ENCODE measurements around the gene FCAR. TPM values are rescaled to one million over a fixed set of nuclear protein-coding genes. Genes with fewer than 3 reads are reported as not detected.
"Not testable (repeated sequence)": the region's sequence is repeated elsewhere in the genome, so short reads cannot be mapped to it uniquely, and the experiment has no call there.

Gene FCAR
- total RNA-seq, 1 experiment from 2014 or later: not detected

DNA sequence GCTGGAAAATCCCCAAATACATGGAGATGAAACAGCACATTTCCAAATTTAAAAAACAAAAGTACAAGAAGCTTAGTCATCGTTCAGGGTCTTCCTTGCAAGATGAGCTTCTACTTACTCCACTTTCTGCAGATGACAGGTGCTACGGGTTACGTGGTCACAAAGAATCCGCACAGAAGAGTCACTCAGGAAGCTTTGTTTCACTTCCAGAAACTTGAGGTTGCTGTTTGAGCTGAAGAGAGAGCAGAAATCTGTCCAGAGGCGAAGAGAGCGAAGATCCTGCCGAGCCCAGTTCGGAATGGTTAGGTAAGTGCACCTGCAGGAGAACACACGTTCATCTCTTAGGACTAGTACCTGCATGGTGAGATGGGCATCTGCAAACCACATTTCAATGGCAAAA lies 63.9 kb downstream of the FCAR start:
- intact Hi-C loops (cut with micrococcal nuclease; ENCODE audit: unreplicated experiment): no loop called here

DNA sequence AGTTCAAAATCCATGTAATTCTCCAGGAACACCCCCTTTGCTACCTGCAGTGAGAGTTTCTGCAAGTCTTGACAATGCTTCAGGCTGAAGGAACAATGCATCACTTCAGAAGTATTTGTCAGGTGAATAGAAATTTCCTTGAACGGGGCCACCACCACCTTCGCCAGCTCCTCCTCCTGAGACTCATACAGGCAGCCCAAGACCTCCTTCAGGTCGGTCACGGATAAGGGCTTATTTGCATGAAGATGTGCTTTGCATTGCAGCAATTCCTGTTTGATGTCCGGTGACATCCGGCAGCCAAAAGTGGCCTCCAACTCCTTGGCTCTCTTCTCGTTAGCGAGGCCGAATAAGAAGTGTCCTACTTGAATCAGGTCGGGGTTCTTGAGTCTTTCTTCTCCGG lies 64.9 kb downstream of the FCAR start:
- no peak for DNase-seq
- Histone ChIP-seq H3F3A (ENCODE audit: insufficient read depth, low read depth) (no peaks in the 10 kb centered on the region), H3K4me3 (no peak overlapping the region), H3K4me1 (replicated peaks; ENCODE audit: insufficient read depth) (no peaks in the 10 kb centered on the region), H4K20me1 (ENCODE audit: insufficient read depth) (no peaks in the 10 kb centered on the region), H3K9me3 (ENCODE audit: insufficient read depth, low read depth) (no peaks in the 10 kb centered on the region), H3K79me2 (ENCODE audit: low read depth) (no peaks in the 10 kb centered on the region), H3K4me2 (no peak overlapping the region), H3K9me2 (ENCODE audit: insufficient read depth) (no peaks in the 10 kb centered on the region), H2AFZ (no peak overlapping the region), H3K27me3 (ENCODE audit: insufficient read depth, low read depth) (peaks cover 25% of the 10 kb centered on the region; the same call in 1 of the 2 replicates), H3K36me3 (ENCODE audit: low read depth) (no peaks in the 10 kb centered on the region), H3K27ac (no peak overlapping the region)
- ChIA-PET POLR2A (ENCODE audit: unreplicated experiment) (no interaction called here), CTCF (no interaction called here)
- intact Hi-C loops (cut with micrococcal nuclease; ENCODE audit: unreplicated experiment): no loop called here
- BruUV-seq (replicated peaks): no TSS peak
- TF ChIP-seq, protein P1, sequence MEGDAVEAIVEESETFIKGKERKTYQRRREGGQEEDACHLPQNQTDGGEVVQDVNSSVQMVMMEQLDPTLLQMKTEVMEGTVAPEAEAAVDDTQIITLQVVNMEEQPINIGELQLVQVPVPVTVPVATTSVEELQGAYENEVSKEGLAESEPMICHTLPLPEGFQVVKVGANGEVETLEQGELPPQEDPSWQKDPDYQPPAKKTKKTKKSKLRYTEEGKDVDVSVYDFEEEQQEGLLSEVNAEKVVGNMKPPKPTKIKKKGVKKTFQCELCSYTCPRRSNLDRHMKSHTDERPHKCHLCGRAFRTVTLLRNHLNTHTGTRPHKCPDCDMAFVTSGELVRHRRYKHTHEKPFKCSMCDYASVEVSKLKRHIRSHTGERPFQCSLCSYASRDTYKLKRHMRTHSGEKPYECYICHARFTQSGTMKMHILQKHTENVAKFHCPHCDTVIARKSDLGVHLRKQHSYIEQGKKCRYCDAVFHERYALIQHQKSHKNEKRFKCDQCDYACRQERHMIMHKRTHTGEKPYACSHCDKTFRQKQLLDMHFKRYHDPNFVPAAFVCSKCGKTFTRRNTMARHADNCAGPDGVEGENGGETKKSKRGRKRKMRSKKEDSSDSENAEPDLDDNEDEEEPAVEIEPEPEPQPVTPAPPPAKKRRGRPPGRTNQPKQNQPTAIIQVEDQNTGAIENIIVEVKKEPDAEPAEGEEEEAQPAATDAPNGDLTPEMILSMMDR (conservative IDR thresholded peaks at IDR 0.05): no peak
- no peak for TF ChIP-seq EZH2 (IDR thresholded peaks at IDR 0.05; ENCODE audit: low read depth)

More for the DNA sequence above, 63.9 kb downstream of the FCAR start:
- H2AFZ ChIP-seq: no peak overlapping the region
- H3K27ac ChIP-seq: no peak overlapping the region
- no peak overlapping the region for H3K4me2 ChIP-seq
- no peaks in the 10 kb centered on the region for H3F3A ChIP-seq (ENCODE audit: insufficient read depth, low read depth)
- H3K9me2 ChIP-seq (ENCODE audit: insufficient read depth): no peaks in the 10 kb centered on the region
- ChIA-PET POLR2A (ENCODE audit: unreplicated experiment) (no interaction called here), CTCF (no interaction called here)
- H3K27me3 ChIP-seq (ENCODE audit: insufficient read depth, low read depth): peaks cover 29% of the 10 kb centered on the region; the same call in 1 of the 2 replicates
- H3K4me3 ChIP-seq: no peak overlapping the region
- no peaks in the 10 kb centered on the region for H3K4me1 ChIP-seq (replicated peaks; ENCODE audit: insufficient read depth)
- no peak for DNase-seq
- BruUV-seq (replicated peaks): no TSS peak
- no peaks in the 10 kb centered on the region for H3K79me2 ChIP-seq (ENCODE audit: low read depth)
- H3K36me3 ChIP-seq (ENCODE audit: low read depth): no peaks in the 10 kb centered on the region
- H4K20me1 ChIP-seq (ENCODE audit: insufficient read depth): no peaks in the 10 kb centered on the region
- TF ChIP-seq, protein P1 (conservative IDR thresholded peaks at IDR 0.05): no peak
- no peak for TF ChIP-seq EZH2 (IDR thresholded peaks at IDR 0.05; ENCODE audit: low read depth)
- H3K9me3 ChIP-seq (ENCODE audit: insufficient read depth, low read depth): no peaks in the 10 kb centered on the region

DNA sequence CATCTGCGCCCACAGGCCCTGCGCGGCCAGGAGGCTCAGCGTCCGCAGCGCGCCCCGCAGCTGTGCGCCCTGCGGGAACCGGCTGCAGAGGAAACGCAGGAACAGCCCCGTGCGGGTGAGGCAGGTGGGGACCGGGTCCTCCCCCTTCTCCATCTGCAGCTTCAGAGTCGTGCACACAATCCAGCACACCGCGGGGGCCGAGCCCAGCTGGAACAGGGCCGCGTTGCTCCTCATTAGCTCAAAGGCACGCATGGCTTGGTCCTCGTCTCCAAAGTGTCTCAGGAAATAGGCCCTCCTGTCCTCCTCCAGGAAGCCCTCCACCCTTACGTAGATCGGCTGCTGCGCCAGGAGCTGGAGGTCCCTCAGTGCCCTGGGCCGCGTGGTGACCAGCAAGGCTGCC lies 65.5 kb downstream of the FCAR start:
- CTCF ChIA-PET; H3K79me2 ChIP-seq (ENCODE audit: low read depth); DNase-seq; H3K36me3 ChIP-seq (ENCODE audit: low read depth); H3K9me3 ChIP-seq (ENCODE audit: insufficient read depth, low read depth); H2AFZ ChIP-seq; H3K27ac ChIP-seq; H3K4me3 ChIP-seq; H3K4me1 ChIP-seq (replicated peaks; ENCODE audit: insufficient read depth); H4K20me1 ChIP-seq (ENCODE audit: insufficient read depth); POLR2A ChIA-PET (ENCODE audit: unreplicated experiment); H3F3A ChIP-seq (ENCODE audit: insufficient read depth, low read depth); BruUV-seq (replicated peaks); intact Hi-C loops (cut with micrococcal nuclease; ENCODE audit: unreplicated experiment); H3K9me2 ChIP-seq (ENCODE audit: insufficient read depth); H3K4me2 ChIP-seq: not testable (repeated sequence)
- peaks cover 25% of the 10 kb centered on the region; the same call in 1 of the 2 replicates for H3K27me3 ChIP-seq (ENCODE audit: insufficient read depth, low read depth)

Other genes with a start within 250 kb of the FCAR start
- gene LILRB1, start 243.8 kb upstream of the FCAR start, total RNA-seq (2021): not detected in 2 replicates
- gene LILRB4, start 211.2 kb upstream of the FCAR start, total RNA-seq (2021): not detected in 2 replicates
- not detected in 2 replicates for gene KIR3DL3, start 149.8 kb upstream of the FCAR start, total RNA-seq (2021)
- not detected in 2 replicates for gene KIR2DL3, start 135.7 kb upstream of the FCAR start, total RNA-seq (2021)
- gene KIR2DL1, start 104.4 kb upstream of the FCAR start, total RNA-seq (2021): not detected in 2 replicates
- not detected in 2 replicates for gene KIR2DL4, start 70.6 kb upstream of the FCAR start, total RNA-seq (2021)
- not detected in 2 replicates for gene KIR3DL1, start 57.8 kb upstream of the FCAR start, total RNA-seq (2021)
- not detected in 2 replicates for gene KIR2DS4, start 41.6 kb upstream of the FCAR start, total RNA-seq (2021)
- gene KIR3DL2, start 23.8 kb upstream of the FCAR start, total RNA-seq (2021): not detected in 2 replicates
- gene NCR1, start 31.9 kb downstream of the FCAR start, total RNA-seq (2021): not detected in 2 replicates
- gene NLRP7, start 73.3 kb downstream of the FCAR start, total RNA-seq (2021): 0.25 and 0.50 TPM in 2 replicates
- 117 and 153 TPM in 2 replicates for gene NLRP2, start 92.1 kb downstream of the FCAR start, total RNA-seq (2021)
- 0.76 and 1.3 TPM in 2 replicates for gene GP6, start 164.0 kb downstream of the FCAR start, total RNA-seq (2021)
- gene RDH13, start 188.9 kb downstream of the FCAR start, total RNA-seq (2021): 39.8 and 42.1 TPM in 2 replicates
- gene EPS8L1, start 201.6 kb downstream of the FCAR start, total RNA-seq (2021): 111 and 162 TPM in 2 replicates
- 110 and 114 TPM in 2 replicates for gene PPP1R12C, start 243.4 kb downstream of the FCAR start, total RNA-seq (2021)

Measured in PC-9 (cell line).